ENCODE data around the gene REPIN1.

- TF ChIP-seq, protein P1, sequence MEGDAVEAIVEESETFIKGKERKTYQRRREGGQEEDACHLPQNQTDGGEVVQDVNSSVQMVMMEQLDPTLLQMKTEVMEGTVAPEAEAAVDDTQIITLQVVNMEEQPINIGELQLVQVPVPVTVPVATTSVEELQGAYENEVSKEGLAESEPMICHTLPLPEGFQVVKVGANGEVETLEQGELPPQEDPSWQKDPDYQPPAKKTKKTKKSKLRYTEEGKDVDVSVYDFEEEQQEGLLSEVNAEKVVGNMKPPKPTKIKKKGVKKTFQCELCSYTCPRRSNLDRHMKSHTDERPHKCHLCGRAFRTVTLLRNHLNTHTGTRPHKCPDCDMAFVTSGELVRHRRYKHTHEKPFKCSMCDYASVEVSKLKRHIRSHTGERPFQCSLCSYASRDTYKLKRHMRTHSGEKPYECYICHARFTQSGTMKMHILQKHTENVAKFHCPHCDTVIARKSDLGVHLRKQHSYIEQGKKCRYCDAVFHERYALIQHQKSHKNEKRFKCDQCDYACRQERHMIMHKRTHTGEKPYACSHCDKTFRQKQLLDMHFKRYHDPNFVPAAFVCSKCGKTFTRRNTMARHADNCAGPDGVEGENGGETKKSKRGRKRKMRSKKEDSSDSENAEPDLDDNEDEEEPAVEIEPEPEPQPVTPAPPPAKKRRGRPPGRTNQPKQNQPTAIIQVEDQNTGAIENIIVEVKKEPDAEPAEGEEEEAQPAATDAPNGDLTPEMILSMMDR (IDR thresholded peaks at IDR 0.05): no peak
- TF ChIP-seq POLR2A (IDR thresholded peaks at IDR 0.05): peak in 1 of 2 donors; percentile 60
These were observed 46.3 kb upstream of the REPIN1 start for GRCh38 chr7:150322114-150322832.

Measured in adrenal gland (tissue), 5 donors.